PFSK-1 (cell line): Measurements from ENCODE around the gene GPSM1.

Experiments used
- FOXP2 ChIP-seq: optimal IDR thresholded peaks from 2 replicates; pipeline ENCODE3; 2011; ENCODE audit warnings: borderline replicate concordance, control low read depth, inconsistent platforms; ENCODE audit not compliant: insufficient read depth; ENCODE audit errors: extremely low read length, extremely low read depth
- POLR2AphosphoS5 ChIP-seq: IDR thresholded peaks from 2 replicates; pipeline ENCODE4 v1.6.1; 2012; ENCODE audit warnings: low read depth, mild to moderate bottlenecking, control low read depth, low read length, moderate library complexity
- REST ChIP-seq, 2 experiments: IDR thresholded peaks; 2 replicates each; pipeline versions ENCODE4 v1.6.1 to v1.8.0; 2011 to 2012; ENCODE audit warnings: low read depth in 2 of 2, low read length in 2 of 2, control low read depth in 1 of 2, inconsistent platforms in 1 of 2, mild to moderate bottlenecking in 1 of 2, moderate library complexity in 1 of 2; ENCODE audit not compliant: insufficient read depth in 1 of 2
- SIN3A ChIP-seq: IDR thresholded peaks from 2 replicates; pipeline ENCODE4 v1.6.1; 2012; ENCODE audit warnings: mild to moderate bottlenecking, low read length, moderate library complexity, borderline replicate concordance; ENCODE audit not compliant: insufficient read depth
- TAF1 ChIP-seq: IDR thresholded peaks from 2 replicates; pipeline ENCODE4 v1.6.1; 2012; ENCODE audit warnings: low read length, control low read depth, borderline replicate concordance; ENCODE audit not compliant: insufficient read depth

Gene GPSM1

GRCh38 chr9:136378170-136379002 is 51.0 kb downstream of the GPSM1 start:
- no peak for TF ChIP-seq FOXP2
- TF ChIP-seq TAF1, result no peak
- no peak for TF ChIP-seq POLR2AphosphoS5
- no peak for TF ChIP-seq REST (IDR thresholded peaks at IDR 0.05; ENCODE audit: insufficient read depth in 1 of 2, low read depth in 2 of 2, low read length in 2 of 2)
- TF ChIP-seq SIN3A, result no peak

- no peak for TF ChIP-seq POLR2AphosphoS5
These were observed 51.6 kb downstream of the GPSM1 start for GRCh38 chr9:136379003-136379287.

- TF ChIP-seq REST (IDR thresholded peaks at IDR 0.05; ENCODE audit: insufficient read depth in 1 of 2, low read depth in 2 of 2, low read length in 2 of 2), result no peak
- no peak for TF ChIP-seq TAF1
These were observed 52.1 kb downstream of the GPSM1 start for GRCh38 chr9:136379401-136379800.

- TF ChIP-seq POLR2AphosphoS5 (no peak), REST (IDR thresholded peaks at IDR 0.05; ENCODE audit: insufficient read depth in 1 of 2, low read depth in 2 of 2, low read length in 2 of 2) (no peak), FOXP2 (no peak), TAF1 (no peak), SIN3A (no peak)
These were observed 52.6 kb downstream of the GPSM1 start for GRCh38 chr9:136379891-136380290.

- TF ChIP-seq REST (IDR thresholded peaks at IDR 0.05; ENCODE audit: insufficient read depth in 1 of 2, low read depth in 2 of 2, low read length in 2 of 2) (no peak), TAF1 (no peak), POLR2AphosphoS5 (no peak), SIN3A (no peak), FOXP2 (no peak)
These were observed 53.0 kb downstream of the GPSM1 start for GRCh38 chr9:136380381-136380780.
